Activated B cell treated with CpG ODN at 0.5 μM for 24 hours (primary cell): ENCODE measurements around the gene SUFU. TPM values are rescaled to one million over a fixed set of nuclear protein-coding genes. Genes with fewer than 3 reads are reported as not detected.
A peak's percentile ranks its signal among the peaks of the same experiment; 100 is the strongest.

Source experiments
- ATAC-seq: fragments of 200-7000 bp; cut with Tn5 transposase; one replicate; pipeline ENCODE4 v1.10.0; 2021; ENCODE audit warnings: low read depth, mild to moderate bottlenecking, moderate library complexity
- CTCF ChIA-PET: fragments of 350-600 bp; sonication (Branson Sonifier 250); formaldehyde crosslinking; loops from one replicate; lab custom pipeline; 2021; ENCODE audit warnings: antibody characterized with exemption; lab: Charles Lee
- POLR2A ChIA-PET: fragments of 350-600 bp; sonication (Branson Sonifier 250); formaldehyde crosslinking; loops from one replicate; lab custom pipeline; 2021; ENCODE audit warnings: antibody characterized with exemption; lab: Charles Lee
- DNase-seq: peaks from one replicate; pipeline ENCODE4 v3.0.0; 2022
- H3K27ac Mint-ChIP-seq: one replicate; pipeline ENCODE4 v1.8.0; 2020; ENCODE audit warnings: mixed read lengths
- H3K27me3 Mint-ChIP-seq: one replicate; pipeline ENCODE4 v1.8.0; 2021; ENCODE audit warnings: mixed read lengths
- H3K36me3 Mint-ChIP-seq: one replicate; pipeline ENCODE4 v1.8.0; 2021; ENCODE audit warnings: low read depth, mixed read lengths
- H3K4me1 Mint-ChIP-seq: one replicate; pipeline ENCODE4 v1.8.0; 2021; ENCODE audit warnings: mixed read lengths
- H3K4me3 Mint-ChIP-seq: one replicate; pipeline ENCODE4 v1.8.0; 2020; ENCODE audit warnings: mild to moderate bottlenecking, mixed read lengths
- H3K9me3 Mint-ChIP-seq: one replicate; pipeline ENCODE4 v1.8.0; 2020; ENCODE audit warnings: mixed read lengths
- CTCF ChIP-seq: fragments of 200-600 bp; IDR thresholded peaks from one replicate; pipeline ENCODE4 v1.8.0; 2022; ENCODE audit warnings: antibody characterized with exemption, mild to moderate bottlenecking
- intact Hi-C: fragments of 100-400 bp; cut with micrococcal nuclease; formaldehyde crosslinking; loops from one replicate; pipeline ENCODE4 v1.15.1; 2024
- total RNA-seq: library from RNA; stranded (reverse); gene quantifications from 2 replicates; pipeline ENCODE4 v1.2.3, GENCODE V29; 2022

The SUFU gene
- total RNA-seq, 1 donor from 2014 or later, result 7.4 TPM

GRCh38 chr10:102642736-102643335 is 139.1 kb downstream of the SUFU start:
- TF ChIP-seq CTCF, result no peak
- CTCF ChIA-PET, result interaction anchor here (0.8 kb wide), 1 partner anchor 427 kb away, joined by 3 read pairs; no protein-coding TSS in a partner anchor
- POLR2A ChIA-PET, result interaction anchor here (0.6 to 5.8 kb wide), 19 partner anchors 9 to 1612 kb away, joined by 3 to 75 read pairs (median 5); partner anchors contain the start of genes ACTR1A, ARL3, CNNM2 and NFKB2
- Mint-ChIP-seq H3K4me1 (peaks cover 34% of the 10 kb centered on the region), H3K36me3 (peaks cover 13% of the 10 kb centered on the region), H3K4me3 (peak overlapping the region; percentile 92), H3K9me3 (no peaks in the 10 kb centered on the region), H3K27me3 (no peaks in the 10 kb centered on the region), H3K27ac (peak overlapping the region; percentile 95)
- intact Hi-C loops, result loop anchor here (1.0 to 10.0 kb wide), 11 partner anchors 71 to 1646 kb away; partner anchors contain the start of genes ARL3, CALHM3, GBF1 and KAZALD1
- no peak for ATAC-seq
- peak; percentile 54 for DNase-seq

- DNase-seq (peak; percentile 48), ATAC-seq (no peak)
- H3K9me3 Mint-ChIP-seq, result no peaks in the 10 kb centered on the region
- intact Hi-C loops, result loop anchor here (1.0 to 10.0 kb wide), 12 partner anchors 9 to 1646 kb away; partner anchors contain the start of genes CALHM3, GBF1, KAZALD1 and LZTS2
- ChIA-PET CTCF (interaction anchor here (1.0 to 1.5 kb wide), 4 partner anchors 35 to 71 kb away, joined by 3 to 5 read pairs (median 4); partner anchors contain the start of genes ARL3 and SFXN2), POLR2A (interaction anchor here (0.5 to 5.8 kb wide), 18 partner anchors 8 to 1613 kb away, joined by 3 to 137 read pairs (median 12); partner anchors contain the start of genes ACTR1A, ARL3, NFKB2 and SFXN2)
- TF ChIP-seq CTCF, result no peak
- no peaks in the 10 kb centered on the region for H3K27me3 Mint-ChIP-seq
- peaks cover 13% of the 10 kb centered on the region for H3K36me3 Mint-ChIP-seq
- H3K4me1 Mint-ChIP-seq, result peaks cover 41% of the 10 kb centered on the region
- H3K4me3 Mint-ChIP-seq, result peak overlapping the region; percentile 92
- peak overlapping the region; percentile 95 for H3K27ac Mint-ChIP-seq
Measured at GRCh38 chr10:102643336-102644065, 139.7 kb downstream of the SUFU start.

- ATAC-seq, result no peak
- no peak for TF ChIP-seq CTCF
- intact Hi-C loops, result loop anchor here (1.0 to 10.0 kb wide), 11 partner anchors 8 to 1647 kb away; partner anchors contain the start of genes CALHM3, GBF1, KAZALD1 and LZTS2
- peak; percentile 73 for DNase-seq
- CTCF ChIA-PET, result interaction anchor here (0.7 to 2.3 kb wide), 11 partner anchors 9 to 140 kb away, joined by 3 to 10 read pairs (median 3); partner anchors contain the start of genes ARL3, SFXN2 and SUFU
- Mint-ChIP-seq H3K27ac (peak within 1 kb of the TSS; percentile 99), H3K9me3 (no peaks in the 10 kb centered on the region), H3K4me1 (peaks cover 47% of the 10 kb centered on the region), H3K4me3 (peak within 1 kb of the TSS; percentile 97), H3K36me3 (peaks cover 13% of the 10 kb centered on the region), H3K27me3 (no peaks in the 10 kb centered on the region)
- POLR2A ChIA-PET, result interaction anchor here (0.5 to 5.8 kb wide), 21 partner anchors 8 to 537 kb away, joined by 3 to 137 read pairs (median 5); partner anchors contain the start of genes ACTR1A, ARL3, GBF1 and NFKB2
Measured at GRCh38 chr10:102644066-102644645, 140.4 kb downstream of the SUFU start, which contains the start of gene TRIM8. TSS of gene TRIM8 (plus strand) at chr10:102644479. CDS start at chr10:102644618, 139 bp downstream.

- peak overlapping the region; percentile 97 for H3K4me3 Mint-ChIP-seq
- H3K9me3 Mint-ChIP-seq, result no peaks in the 10 kb centered on the region
Measured at GRCh38 chr10:102644646-102645387, 141.0 kb downstream of the SUFU start.

More at GRCh38 chr10:102644646-102645387, 141.0 kb downstream of the SUFU start:
- Mint-ChIP-seq H3K27me3 (no peaks in the 10 kb centered on the region), H3K36me3 (peaks cover 13% of the 10 kb centered on the region), H3K4me1 (peaks cover 53% of the 10 kb centered on the region), H3K27ac (peak overlapping the region; percentile 99)
- ATAC-seq (peak; percentile 23), DNase-seq (peak; percentile 80)
- CTCF ChIA-PET, result interaction anchor here (0.7 to 2.3 kb wide), 12 partner anchors 10 to 141 kb away, joined by 3 to 10 read pairs (median 4); partner anchors contain the start of genes ARL3, SFXN2 and SUFU
- intact Hi-C loops, result loop anchor here (1.0 to 10.0 kb wide), 12 partner anchors 7 to 1648 kb away; partner anchors contain the start of genes CALHM3, CNNM2, GBF1 and KAZALD1
- POLR2A ChIA-PET, result interaction anchor here (0.6 to 5.8 kb wide), 27 partner anchors 9 to 1623 kb away, joined by 3 to 137 read pairs (median 5); partner anchors contain the start of genes ACTR1A, ARL3, BORCS7 and GBF1
- no peak for TF ChIP-seq CTCF
